ENCODE results near the gene RAD52. TPM values are rescaled to one million over a fixed set of nuclear protein-coding genes. Genes with fewer than 3 reads are reported as not detected.
A peak's percentile ranks its signal among the peaks of the same experiment; 100 is the strongest.

RAD52 gene
- total RNA-seq, 3 donors from 2014 or later, result 13.3 to 30.6 (median 19.0) TPM

GRCh38 chr12:951176-951575 lies 1.7 kb upstream of the RAD52 start:
- DNase-seq (ENCODE audit: low spot score in 2 of 2), result no peak
- intact Hi-C loops (cut with DNase I; ENCODE audit: low total_unique reads), result no loop called here
- no peaks in the 10 kb centered on the region for H3K27me3 ChIP-seq
- H3K4me3 ChIP-seq, result no peak overlapping the region
- TF ChIP-seq CTCF (IDR thresholded peaks at IDR 0.05) (no peak), POLR2A (IDR thresholded peaks at IDR 0.05) (no peak), POLR2AphosphoS5 (IDR thresholded peaks at IDR 0.05) (no peak)
- peaks cover 0 to 7% of the 10 kb centered on the region in 2 donors for H3K4me1 ChIP-seq
- no peaks in the 10 kb centered on the region for H3K36me3 ChIP-seq
- H3K9me3 ChIP-seq, result no peaks in the 10 kb centered on the region
- H3K27ac ChIP-seq, result no peak overlapping the region

DNA sequence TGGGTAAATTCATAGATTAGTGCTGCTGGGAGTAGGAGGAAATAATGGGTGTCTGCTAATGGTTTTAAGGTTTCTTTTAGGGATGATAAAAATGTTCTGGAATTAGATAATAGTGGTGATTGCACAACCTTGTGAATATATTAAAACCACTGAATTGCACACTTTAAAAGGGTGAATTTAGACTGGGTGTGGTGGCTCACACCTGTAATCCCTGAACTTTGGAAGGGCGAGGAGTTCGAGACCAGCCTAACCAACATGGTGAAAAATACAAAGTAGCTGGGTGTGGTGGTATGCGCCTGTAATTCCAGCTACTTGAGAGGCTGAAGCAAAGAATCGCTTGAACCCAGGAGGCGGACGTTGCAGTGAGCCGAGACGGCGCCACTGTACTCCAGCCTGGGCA lies 1.3 kb downstream of the RAD52 start:
- peaks cover 0 to 7% of the 10 kb centered on the region in 2 donors for H3K4me1 ChIP-seq
- H3K9me3 ChIP-seq, result no peaks in the 10 kb centered on the region
- peak overlapping the region in 1 of 2 donors; percentile 93 for H3K27ac ChIP-seq
- intact Hi-C loops (cut with DNase I; ENCODE audit: low total_unique reads), result no loop called here
- no peak for TF ChIP-seq CTCF (IDR thresholded peaks at IDR 0.05)
- no peak for TF ChIP-seq POLR2AphosphoS5 (IDR thresholded peaks at IDR 0.05)
- TF ChIP-seq POLR2A (IDR thresholded peaks at IDR 0.05), result no peak
- H3K27me3 ChIP-seq, result no peaks in the 10 kb centered on the region
- no peaks in the 10 kb centered on the region for H3K36me3 ChIP-seq
- peak overlapping the region; percentile 57 to 91 (median 66) for H3K4me3 ChIP-seq
- DNase-seq (ENCODE audit: low spot score in 2 of 2), result no peak

GRCh38 chr12:946631-947030 lies 2.9 kb downstream of the RAD52 start:
- no peak overlapping the region for H3K4me3 ChIP-seq
- H3K27ac ChIP-seq, result no peak overlapping the region
- intact Hi-C loops (cut with DNase I; ENCODE audit: low total_unique reads), result no loop called here
- no peak for DNase-seq (ENCODE audit: low spot score in 2 of 2)
- H3K9me3 ChIP-seq, result no peaks in the 10 kb centered on the region
- H3K4me1 ChIP-seq, result peaks cover 0 to 7% of the 10 kb centered on the region in 2 donors
- no peaks in the 10 kb centered on the region for H3K36me3 ChIP-seq
- TF ChIP-seq POLR2AphosphoS5 (IDR thresholded peaks at IDR 0.05) (no peak), POLR2A (IDR thresholded peaks at IDR 0.05) (no peak), CTCF (IDR thresholded peaks at IDR 0.05) (no peak)
- H3K27me3 ChIP-seq, result no peaks in the 10 kb centered on the region

GRCh38 chr12:946212-946611 lies 3.3 kb downstream of the RAD52 start:
- H3K27ac ChIP-seq, result no peak overlapping the region
- no peak for DNase-seq (ENCODE audit: low spot score in 2 of 2)
- TF ChIP-seq POLR2A (IDR thresholded peaks at IDR 0.05) (no peak), CTCF (IDR thresholded peaks at IDR 0.05) (no peak)
- H3K36me3 ChIP-seq, result no peaks in the 10 kb centered on the region
- H3K4me3 ChIP-seq, result no peak overlapping the region
- peaks cover 0 to 7% of the 10 kb centered on the region in 2 donors for H3K4me1 ChIP-seq
- no peaks in the 10 kb centered on the region for H3K9me3 ChIP-seq
- no peaks in the 10 kb centered on the region for H3K27me3 ChIP-seq
- intact Hi-C loops (cut with DNase I; ENCODE audit: low total_unique reads), result no loop called here

DNA sequence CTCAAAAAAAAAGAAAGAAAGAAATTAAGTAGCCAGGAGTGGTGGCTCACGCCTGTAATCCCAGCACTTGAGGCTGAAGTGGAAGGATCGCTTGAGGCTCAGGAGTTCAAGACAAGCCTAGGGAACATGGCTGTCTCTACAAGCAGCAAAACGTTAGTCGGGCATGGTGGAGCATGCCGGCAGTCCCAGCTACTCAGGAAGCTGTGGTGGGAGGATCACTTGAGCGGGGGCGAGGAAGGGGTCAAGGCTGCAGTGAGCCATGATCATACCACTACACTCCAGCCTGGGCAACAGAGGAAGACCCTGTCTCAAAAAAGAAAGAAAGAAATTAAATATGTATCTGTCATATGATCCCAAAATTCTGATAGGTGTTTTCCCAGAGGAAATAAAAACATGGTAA lies 5.3 kb downstream of the RAD52 start:
- TF ChIP-seq CTCF (IDR thresholded peaks at IDR 0.05) (no peak), POLR2AphosphoS5 (IDR thresholded peaks at IDR 0.05) (no peak), POLR2A (IDR thresholded peaks at IDR 0.05) (no peak)
- Histone ChIP-seq H3K4me3 (no peak overlapping the region), H3K27me3 (no peaks in the 10 kb centered on the region), H3K27ac (no peak overlapping the region), H3K36me3 (no peaks in the 10 kb centered on the region), H3K4me1 (peaks cover 0 to 7% of the 10 kb centered on the region in 2 donors), H3K9me3 (no peaks in the 10 kb centered on the region)
- intact Hi-C loops (cut with DNase I; ENCODE audit: low total_unique reads), result no loop called here
- no peak for DNase-seq (ENCODE audit: low spot score in 2 of 2)
